H1 (cell line): ENCODE measurements around the gene ZNF575. TPM values are rescaled to one million over a fixed set of nuclear protein-coding genes. Genes with fewer than 3 reads are reported as not detected.

Source experiments
- BACH1 ChIP-seq: IDR thresholded peaks from 2 replicates; pipeline ENCODE4 v1.6.1; 2012; ENCODE audit warnings: low read length, improper control_type of control experiment
- BRCA1 ChIP-seq: IDR thresholded peaks from 2 replicates; pipeline ENCODE4 v1.6.1; 2012; ENCODE audit warnings: low read depth, low read length, improper control_type of control experiment
- CBX8 ChIP-seq: fragments of 300-800, 300-1000 bp; sonication (generic); IDR thresholded peaks from 2 replicates; pipeline ENCODE4 v1.7.1; 2016; ENCODE audit warnings: low read depth, low read length, borderline replicate concordance
- CHD1 ChIP-seq: IDR thresholded peaks from 2 replicates; pipeline ENCODE4 v1.6.1; 2012; ENCODE audit warnings: low read depth, low read length, improper control_type of control experiment
- GABPA ChIP-seq: IDR thresholded peaks from 2 replicates; pipeline ENCODE4 v1.6.1; 2011; ENCODE audit warnings: mild to moderate bottlenecking, low read length, moderate library complexity, borderline replicate concordance; ENCODE audit not compliant: insufficient read depth
- HDAC2 ChIP-seq, 2 experiments: fragments of 300-600 bp in 1 of 2; sonication (generic) in 1 of 2; IDR thresholded peaks; 2 replicates each; pipeline ENCODE4 v1.6.1; 2011 to 2012; ENCODE audit warnings: low read depth in 2 of 2, low read length in 2 of 2, mild to moderate bottlenecking in 2 of 2, moderate library complexity in 2 of 2, borderline replicate concordance in 1 of 2, inconsistent platforms in 1 of 2
- KDM1A ChIP-seq: fragments of 200-600, 300-600 bp; sonication (generic); IDR thresholded peaks from 2 replicates; pipeline ENCODE4 v1.7.1; 2016; ENCODE audit warnings: mild to moderate bottlenecking, low read length, borderline replicate concordance
- MAFK ChIP-seq: IDR thresholded peaks from 2 replicates; pipeline ENCODE4 v1.6.1; 2012; ENCODE audit warnings: low read depth, mild to moderate bottlenecking, improper control_type of control experiment, low read length
- POLR2A ChIP-seq, 2 experiments: IDR thresholded peaks; 1 replicate in 1 of 2; 2 replicates in 1 of 2; pipeline ENCODE4 v1.6.1; 2011; ENCODE audit warnings: low read depth in 2 of 2, low read length in 2 of 2, mild to moderate bottlenecking in 2 of 2; ENCODE audit errors: control extremely low read depth in 1 of 2
- SP2 ChIP-seq: IDR thresholded peaks from 2 replicates; pipeline ENCODE4 v1.6.1; 2012; ENCODE audit warnings: mild to moderate bottlenecking, low read length, inconsistent platforms
- polyA plus RNA-seq, 7 experiments: library from polyadenylated mRNA; depleted of rRNA in 3 of 7; stranded (reverse) in 5 of 7; unstranded in 2 of 7; fragments of >200 nt in 5 of 7; fragments of 200-250 nt in 2 of 7; gene quantifications; 1 replicate in 5 of 7; 2 replicates in 1 of 7; 4 replicates in 1 of 7; pipeline versions ENCODE4 v1.2.1 to v1.2.3, GENCODE V29; 2011 to 2013; ENCODE audit warnings: missing spikeins in 2 of 7, mixed read lengths in 2 of 7
- total RNA-seq: library from RNA; stranded (reverse); fragmentation: NEBNext Ultra II Directional; extraction: Animal tissue kit (Norgen Biotek cat#: 25700); gene quantifications from 2 replicates; pipeline ENCODE4 v1.2.1, GENCODE V29; 2021

The ZNF575 gene
- total and polyA plus RNA-seq, 2 of the 8 experiments (the other 6 are each of a cell fraction or from before 2014, with no cell fraction given), result 0.05 TPM; not detected in 1

- TF ChIP-seq MAFK (no peak), HDAC2 (IDR thresholded peaks at IDR 0.05; ENCODE audit: borderline replicate concordance in 1 of 2, low read depth in 2 of 2, low read length in 2 of 2) (no peak), CBX8 (no peak), POLR2A (IDR thresholded peaks at IDR 0.05; ENCODE audit: control extremely low read depth in 1 of 2, low read depth in 2 of 2, low read length in 2 of 2) (no peak), SP2 (no peak), BACH1 (no peak), GABPA (no peak), BRCA1 (no peak), CHD1 (no peak), KDM1A (no peak)
Measured at GRCh38 chr19:43574424-43575155, 41.6 kb downstream of the ZNF575 start (continued).
